HG02870 (cell line): ENCODE results near the gene NFATC1.
"Not testable (repeated sequence)": the region's sequence is repeated elsewhere in the genome, so short reads cannot be mapped to it uniquely, and the experiment has no call there.

Source experiments
- ATAC-seq: cut with Tn5 transposase; IDR thresholded peaks from one replicate; pipeline ENCODE4 v1.9.1; 2021; ENCODE audit warnings: mild to moderate bottlenecking, moderate library complexity; ENCODE audit not compliant: unreplicated experiment

The NFATC1 gene

DNA sequence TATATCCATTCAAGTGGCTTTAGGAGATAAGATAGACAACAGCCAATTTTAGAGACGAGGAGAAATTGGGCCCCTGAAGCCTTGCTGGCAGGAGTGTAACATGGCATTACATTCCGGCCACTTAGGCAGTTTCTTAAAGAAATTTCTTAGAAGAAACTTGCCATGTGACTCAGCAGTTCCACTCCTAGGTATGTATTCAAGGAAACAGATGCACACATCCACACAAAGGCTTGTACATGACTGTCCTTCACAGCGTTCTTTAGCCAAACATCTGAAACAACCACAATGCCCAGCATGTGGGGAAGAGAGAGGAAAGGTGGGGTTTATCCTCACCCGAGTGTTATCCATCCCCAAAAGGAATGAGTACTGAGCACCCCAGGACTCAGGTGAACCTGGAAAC lies 107.1 kb downstream of the NFATC1 start:
- ATAC-seq: no peak

DNA sequence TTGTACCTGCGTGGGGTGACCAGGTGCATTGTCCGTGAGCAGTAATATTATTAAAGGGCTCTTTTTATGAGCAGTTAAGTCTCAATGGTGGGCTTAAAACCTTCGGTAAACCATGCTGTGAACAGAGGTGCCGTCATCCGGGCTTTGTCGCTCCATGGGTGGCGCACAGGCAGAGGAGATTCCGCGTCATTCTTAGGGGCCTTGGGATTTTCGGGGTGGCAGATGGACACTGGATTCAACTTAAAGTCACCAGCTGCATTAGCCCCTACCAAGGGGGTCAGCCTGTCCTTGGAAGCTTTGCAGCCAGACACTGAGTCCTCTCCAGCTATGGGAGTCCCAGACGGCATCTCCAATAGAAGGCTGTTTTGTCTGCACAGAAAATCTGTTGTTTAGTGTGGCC lies 107.7 kb downstream of the NFATC1 start:
- ATAC-seq: no peak

DNA sequence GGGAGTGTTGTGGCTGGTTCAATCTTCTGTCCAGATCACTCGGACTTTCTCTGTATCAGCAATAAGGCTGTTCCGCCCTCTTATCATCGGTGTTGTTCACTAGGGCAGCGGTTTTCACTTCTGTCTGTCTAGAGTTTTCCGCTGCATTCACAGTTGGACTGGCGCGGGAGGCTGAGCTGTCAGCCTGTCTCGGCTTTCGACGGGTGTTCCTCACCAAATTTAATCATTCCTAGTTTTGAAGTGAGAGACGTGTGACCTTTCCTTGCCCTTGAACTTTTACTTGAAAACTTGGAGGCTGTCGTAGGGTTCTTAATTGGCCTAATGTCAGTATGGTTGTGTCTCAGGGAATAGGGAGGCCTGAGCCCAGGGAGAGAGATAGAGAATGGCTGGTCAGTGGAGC lies 108.3 kb downstream of the NFATC1 start:
- ATAC-seq: no peak

DNA sequence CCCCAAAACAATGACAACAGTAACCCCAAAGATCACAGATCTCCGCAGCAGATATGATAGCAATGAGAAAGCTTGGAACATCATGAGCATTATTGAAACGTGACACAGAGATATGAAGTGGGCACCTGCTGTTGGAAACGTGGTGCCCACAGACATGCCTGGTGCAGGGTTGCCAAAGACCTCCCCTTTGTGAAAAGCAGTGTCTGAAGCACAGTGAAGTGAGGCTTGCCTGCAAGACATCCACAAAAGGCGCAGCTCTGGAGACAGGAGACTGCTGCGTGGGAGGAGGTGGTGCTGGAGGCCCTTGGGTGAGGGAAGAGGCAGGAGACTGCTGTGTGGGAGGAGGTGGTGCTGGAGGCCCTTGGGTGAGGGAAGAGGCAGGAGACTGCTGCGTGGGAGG lies 108.8 kb downstream of the NFATC1 start:
- not testable (repeated sequence) for ATAC-seq

DNA sequence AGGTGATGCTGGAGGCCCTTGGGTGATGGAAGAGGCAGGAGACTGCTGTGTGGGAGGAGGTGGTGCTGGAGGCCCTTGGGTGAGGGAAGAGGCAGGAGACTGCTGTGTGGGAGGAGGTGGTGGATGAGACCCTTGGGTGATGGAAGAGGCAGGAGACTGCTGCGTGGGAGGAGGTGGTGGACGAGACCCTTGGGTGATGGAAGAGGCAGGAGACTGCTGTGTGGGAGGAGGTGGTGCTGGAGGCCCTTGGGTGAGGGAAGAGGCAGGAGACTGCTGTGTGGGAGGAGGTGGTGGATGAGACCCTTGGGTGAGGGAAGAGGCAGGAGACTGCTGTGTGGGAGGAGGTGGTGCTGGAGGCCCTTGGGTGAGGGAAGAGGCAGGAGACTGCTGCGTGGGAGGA lies 109.7 kb downstream of the NFATC1 start:
- not testable (repeated sequence) for ATAC-seq

DNA sequence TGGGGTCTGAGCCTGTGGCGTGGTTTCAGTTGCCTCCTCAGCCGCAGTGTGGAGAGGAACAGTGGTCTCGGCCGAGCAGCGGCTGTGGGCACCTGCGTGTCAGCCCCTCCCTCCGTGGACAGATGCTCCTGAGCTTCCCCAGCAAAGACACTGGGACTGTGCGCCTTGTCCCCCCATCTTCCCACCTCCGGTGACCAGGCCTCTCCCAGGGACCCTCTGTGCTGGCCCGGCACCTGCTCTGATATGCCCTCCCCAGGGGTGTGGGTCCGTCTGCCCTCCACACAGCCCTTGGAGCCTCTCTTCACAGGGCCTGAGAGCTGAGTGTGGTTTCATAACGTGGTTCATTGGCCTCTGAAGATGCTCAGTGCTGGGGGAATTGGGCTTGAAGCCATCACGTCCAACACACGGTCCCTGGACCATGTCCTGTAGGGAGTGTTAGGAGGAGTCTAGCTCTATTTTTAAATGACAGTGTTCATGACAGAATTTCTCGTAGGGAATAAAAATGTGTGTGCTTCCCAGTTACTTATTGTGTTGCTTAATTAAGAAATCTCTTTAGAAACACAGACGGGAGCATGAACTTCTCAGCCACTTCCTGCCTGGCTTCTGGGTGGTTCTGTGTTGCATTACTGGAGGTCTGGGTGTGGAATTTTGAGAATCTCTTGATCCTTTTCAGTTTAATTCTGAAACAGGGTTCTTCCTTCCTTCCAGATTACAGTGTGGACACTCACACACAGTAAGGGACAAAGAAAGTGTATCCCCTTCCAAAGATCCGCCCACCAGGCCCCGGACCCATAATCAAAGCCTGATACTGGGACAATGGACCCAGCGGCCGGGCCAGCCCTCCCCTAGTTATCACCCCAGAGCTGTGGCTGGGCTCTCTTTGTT lies 110.7 kb downstream of the NFATC1 start:
- ATAC-seq: no peak

DNA sequence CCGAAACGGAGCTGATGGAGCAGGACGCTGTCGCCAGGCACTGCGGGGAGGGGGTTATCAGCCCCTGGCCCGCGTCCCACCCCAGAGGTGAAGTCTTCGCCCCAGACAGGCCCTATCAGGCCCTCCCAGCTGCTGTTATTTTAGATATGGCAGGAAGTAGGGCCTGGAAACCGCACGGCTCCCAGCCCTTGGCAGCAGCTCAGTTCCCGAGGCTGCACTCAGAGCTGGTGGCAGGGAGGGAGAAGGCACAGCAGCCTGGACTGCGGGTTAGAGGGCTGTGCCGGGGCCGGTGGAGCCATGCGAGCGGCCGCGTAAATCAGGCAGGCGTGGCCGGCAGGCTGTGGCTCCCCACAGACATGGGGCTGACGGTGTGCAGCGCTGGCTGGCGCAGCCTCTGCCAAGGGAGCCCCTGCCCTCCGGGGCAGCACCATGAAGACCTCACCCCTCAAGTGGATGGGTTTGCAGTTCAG lies 111.4 kb downstream of the NFATC1 start:
- no peak for ATAC-seq

DNA sequence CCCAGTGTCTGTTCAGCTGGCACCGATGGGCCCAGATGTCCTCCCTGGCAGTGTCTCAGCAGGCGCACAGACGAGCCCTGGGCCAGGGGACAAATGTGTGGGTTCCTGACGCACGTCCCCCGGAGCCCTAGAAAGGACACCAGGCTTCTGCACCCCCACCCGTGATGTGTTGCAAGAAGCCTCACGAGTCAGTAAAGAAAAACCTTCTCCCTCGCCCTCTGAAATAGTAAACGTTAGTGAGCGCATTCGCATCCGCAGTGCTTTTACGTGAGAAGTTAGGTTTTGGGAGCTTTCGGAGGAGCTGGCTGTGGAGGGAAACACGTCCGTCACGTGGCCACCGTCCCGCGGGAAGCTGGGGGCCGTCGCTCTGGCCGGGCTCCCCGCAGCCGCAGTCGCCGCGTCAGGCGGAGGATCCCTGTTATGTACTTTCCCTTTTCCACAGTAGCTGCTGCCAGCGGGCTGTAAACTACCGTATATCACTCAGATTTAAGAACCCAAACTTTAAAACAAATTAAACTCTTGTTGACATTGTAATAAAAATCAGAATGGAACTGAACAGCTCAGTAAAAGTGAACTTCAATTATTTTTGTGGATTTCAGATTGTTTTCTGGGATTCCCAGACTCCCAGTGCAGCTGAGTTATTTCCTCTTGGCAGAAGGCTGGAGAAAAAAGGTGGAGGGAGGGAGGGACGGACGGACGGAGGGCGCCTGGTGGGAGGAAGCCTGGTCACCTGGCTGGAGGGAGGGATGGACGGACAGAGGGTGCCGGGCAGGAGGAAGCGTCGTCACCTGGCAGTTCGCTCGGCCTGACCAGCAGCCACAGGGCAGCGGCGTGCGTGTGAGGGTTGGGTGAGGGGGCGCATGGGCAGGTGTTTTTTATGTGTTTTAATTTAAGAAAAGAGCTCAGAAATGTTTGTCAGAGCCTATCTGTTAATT lies 112.1 kb downstream of the NFATC1 start:
- no peak for ATAC-seq

DNA sequence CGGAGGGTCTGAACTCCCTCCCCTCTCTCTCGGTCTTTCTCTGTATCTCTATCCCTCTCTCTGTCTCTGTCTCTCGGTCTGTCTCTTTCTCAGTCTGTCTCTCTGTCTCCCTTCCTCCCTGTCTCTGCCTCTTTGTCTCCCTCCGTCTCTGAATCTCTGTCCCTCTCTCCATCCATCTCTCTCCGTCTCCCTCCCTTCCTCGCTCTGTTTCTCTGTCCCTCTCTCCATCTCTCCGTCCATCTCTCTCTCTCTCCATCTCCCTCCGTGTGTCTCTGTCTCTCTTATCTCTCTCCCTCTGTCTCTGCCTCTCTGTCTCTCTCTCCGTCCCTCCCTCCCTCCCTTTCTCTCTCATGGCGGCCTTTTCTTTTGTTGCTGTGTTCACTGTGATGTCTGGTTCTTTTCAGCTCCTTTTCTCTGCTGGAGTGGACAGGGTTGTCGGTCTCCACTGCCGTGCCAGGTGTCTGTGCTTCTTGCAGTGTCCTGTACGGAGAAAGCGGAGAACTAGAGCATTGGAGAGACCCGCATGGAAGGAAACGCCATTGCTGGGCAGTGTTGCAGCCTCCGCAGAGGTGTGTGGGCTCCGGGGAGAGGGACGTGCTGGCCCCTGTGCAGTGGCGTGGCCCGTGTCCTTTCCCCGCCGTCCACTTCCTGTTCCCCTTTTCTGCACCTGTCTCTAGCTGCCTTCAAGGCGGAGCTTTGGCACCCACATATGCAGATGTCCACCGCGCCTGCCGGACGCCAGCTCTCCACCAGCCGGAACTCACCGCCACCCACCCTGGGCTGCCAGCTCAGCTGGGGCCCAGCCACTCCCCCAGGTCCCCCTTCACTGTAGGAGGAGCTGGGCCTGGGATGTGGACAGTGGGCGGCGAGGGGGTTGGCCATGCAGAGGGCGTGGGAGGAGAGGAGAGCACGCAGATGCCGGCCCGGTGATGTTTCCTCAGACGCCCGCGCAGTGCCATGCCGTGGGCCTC lies 113.1 kb downstream of the NFATC1 start:
- ATAC-seq: peak; percentile 48

DNA sequence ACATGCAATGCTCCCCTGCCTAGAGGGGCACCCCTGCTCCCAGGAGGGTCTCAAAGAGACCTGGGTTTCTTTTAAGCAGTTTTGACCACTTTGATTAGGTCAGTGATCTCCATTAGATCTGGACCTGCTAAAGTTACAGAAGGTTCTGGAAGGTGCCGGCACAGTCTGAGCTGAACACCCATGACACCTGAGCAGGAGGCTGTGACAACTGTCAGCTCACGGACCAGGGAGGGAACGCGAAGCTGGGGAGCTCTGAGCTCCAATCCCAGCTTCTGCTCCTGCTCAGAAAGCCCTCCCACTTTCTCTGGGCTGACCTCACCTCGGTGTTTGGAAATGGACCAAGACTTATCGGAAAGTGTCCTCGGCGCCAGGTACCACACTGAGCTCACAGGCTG lies 113.8 kb downstream of the NFATC1 start:
- ATAC-seq: no peak

DNA sequence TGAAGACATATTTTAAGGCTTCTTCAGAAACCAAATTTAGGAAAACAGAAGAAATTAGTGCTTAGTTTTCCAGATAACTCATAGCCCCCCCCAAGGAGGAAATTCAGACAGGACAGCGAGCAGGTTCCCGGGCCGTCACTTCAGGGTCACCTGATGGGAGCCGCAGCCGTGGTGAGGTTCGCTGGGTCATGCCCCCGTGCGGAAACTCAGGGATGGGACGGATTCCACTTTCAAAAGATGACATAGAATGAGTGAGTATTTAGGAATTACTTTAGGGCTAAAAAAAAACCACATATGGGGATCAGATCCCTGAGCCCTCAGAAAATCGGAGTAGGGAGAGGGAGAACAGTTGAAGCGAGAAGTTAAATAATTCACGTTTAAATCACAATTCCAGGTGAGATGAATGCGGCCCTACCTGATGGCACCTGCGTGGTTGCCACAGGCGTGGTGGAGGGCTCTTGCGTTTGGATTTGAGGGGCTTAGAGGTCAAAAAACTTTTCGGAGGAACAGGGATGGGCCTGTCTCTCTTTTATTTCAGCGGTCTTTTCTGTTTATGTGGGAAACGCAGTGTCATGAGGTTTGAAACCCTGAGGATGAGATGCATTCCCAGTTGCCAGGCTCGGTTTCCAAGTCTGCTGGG lies 114.4 kb downstream of the NFATC1 start:
- no peak for ATAC-seq

DNA sequence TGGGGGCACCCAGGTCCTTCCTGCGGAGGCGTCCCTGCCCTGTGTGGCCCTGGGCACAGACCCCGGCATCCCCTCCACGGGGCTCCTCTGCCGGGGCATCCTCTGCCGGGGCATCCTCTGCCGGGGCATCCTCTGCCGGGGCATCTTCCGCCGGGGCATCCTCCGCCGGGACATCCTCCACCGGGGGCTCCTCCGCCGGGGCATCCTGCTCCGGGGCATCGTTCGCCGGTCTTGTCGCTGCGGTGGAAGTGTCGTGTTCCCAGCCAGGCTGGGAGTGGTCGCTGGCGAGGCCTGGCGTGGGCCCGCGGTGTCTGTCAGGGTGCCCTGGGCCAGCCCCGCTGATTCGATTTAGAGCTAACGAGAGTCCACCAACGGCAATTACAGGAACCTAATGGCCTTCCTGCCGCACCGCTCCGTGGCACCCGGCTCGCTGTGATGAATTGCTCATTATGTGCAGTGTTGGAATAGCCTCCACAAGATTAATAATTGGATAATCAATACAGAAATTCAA lies 115.1 kb downstream of the NFATC1 start:
- no peak for ATAC-seq

DNA sequence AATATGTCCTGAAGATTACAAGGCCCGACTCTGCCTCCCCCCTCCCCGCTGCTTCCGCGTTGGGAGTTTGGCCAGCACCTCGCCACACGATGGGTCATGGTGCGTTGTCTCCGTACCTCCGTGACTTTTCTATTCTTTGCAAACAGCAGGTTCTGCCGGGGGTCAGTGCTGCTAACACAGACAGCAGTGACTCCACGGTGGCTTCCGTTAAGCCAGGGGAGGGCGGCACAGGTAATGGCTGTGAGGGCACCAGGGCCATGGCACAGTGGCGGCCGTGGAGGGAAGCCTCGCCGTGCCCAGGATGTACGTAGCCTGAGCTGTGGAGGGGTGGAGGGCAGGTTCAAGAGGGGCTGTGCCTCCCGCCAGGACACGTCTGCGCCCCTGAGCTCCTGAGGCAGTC lies 115.5 kb downstream of the NFATC1 start:
- no peak for ATAC-seq

DNA sequence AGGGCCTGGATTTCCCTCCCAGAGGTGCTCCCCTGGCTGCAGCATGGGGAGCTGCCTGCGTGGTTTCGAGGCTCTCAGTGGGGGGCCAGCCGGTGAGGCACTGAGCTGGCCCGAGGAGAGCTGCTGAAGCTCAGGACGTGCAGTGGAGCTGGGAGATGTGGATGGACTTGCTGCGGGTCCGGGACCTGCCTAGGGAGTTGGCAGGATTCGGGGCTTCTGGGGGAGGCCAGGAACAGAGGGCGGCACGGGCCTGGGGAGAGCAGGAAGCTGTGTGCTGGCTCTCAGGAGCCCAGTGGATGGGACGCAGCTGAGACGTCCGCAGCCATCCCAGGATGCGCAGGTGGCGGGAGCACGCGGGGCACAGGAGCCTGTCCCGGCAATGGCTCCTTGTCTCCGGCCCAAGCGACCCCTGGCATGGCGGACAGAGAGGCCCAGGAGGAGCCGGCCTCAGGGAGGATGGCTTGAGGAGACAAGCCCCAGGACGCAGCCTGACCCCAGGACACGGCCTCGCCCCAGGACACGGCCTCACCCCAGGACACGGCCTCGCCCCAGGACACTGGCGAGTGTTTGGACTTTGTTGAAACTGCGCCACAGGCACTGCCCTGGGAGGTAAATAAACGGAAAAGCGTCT lies 116.1 kb downstream of the NFATC1 start:
- ATAC-seq: no peak

DNA sequence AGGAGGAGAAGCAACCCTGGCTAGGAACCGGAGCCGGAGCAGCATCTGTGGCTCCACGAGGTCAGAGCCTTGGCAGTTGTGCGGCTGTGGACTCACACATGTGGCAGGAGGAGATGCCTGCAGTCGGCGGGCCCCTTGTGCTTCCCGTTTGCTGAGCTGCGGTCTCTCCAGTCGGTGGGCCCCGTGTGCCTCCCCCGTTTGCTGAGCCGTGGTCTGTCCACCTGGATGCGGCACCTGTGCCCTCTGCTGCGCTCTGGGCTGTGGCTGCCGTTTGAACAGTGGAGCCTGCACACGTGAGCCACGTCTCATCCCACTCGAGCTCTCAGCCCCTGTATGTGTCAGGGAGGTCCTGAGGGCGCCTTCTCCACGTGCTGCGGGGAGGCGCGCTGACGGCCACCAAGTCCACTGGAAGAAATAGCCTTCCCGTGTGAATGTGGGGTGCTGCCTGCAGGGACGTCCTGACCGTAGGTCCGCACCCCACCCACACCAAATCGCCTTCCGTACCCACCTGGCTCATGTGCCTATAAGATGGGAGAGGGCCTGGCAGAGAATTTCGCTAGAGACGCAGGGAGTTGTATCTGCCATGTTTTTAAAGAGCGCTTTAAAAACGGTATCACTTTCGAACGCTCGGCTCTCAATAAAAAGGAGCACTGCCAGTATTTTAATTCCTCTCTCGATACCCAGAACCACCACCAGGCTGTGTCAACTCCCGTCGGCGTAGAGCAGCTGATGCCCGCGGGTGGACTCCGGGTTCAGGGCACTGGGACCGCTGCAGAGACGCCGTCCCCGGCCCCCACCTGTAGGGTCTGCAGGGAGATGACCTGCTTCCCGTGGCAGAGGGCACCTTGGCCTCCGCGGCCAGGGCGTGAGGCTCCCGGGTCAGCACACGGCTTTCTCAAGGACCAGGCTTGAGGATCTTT lies 117.0 kb downstream of the NFATC1 start:
- no peak for ATAC-seq

DNA sequence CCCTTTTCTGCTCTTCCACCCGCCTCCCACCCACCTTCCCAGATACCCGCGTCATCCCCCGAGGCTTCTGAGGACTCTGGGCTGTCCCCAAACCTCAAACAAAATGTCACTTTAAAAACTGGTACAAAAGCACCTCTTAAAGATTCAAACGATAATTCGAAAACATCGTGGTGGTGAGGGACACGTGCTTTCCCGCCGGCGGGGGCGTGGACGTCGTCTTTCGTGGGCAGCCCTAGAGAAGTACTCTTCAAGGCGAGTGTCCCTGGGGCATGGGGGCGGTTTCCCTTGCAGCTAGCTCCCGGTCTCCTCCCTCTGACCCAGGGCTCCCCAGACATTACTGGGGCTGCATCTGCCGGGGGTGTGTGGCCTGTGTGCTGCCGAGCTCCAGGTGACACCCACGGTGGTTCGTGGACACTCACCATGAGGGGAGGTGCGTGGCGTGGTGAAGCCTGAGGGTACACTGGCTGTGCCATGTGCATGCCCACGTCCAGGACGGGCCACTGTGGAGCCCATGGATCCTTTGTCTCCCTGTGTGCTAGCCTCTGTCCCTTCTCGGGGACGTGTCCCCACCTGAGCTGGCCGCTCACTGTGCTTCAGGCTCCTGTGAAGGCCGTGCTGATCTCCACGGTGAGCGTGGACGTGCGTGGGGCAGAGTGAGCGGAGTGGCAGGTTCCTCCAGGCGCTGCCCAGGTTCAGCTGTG lies 117.8 kb downstream of the NFATC1 start:
- no peak for ATAC-seq

DNA sequence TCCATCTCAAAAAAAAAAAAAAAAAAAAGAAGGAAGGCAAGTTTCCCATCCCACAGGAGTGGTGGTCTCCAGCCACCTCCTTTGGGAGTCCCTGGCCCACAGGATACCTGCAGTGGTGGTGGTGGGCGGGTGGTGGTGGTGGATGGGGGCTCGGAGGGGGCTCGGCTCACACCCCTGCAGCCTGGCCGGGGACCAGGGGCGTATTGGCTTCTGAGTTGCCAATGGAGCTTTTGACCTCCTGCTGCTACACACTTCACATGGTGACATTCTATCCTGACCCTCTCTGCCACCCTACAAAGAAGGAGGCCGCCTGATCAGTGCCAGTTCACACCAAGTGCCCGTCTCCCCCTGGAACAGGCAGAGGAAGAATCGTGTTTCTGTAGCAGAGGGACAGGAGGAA lies 119.6 kb downstream of the NFATC1 start:
- ATAC-seq: no peak

DNA sequence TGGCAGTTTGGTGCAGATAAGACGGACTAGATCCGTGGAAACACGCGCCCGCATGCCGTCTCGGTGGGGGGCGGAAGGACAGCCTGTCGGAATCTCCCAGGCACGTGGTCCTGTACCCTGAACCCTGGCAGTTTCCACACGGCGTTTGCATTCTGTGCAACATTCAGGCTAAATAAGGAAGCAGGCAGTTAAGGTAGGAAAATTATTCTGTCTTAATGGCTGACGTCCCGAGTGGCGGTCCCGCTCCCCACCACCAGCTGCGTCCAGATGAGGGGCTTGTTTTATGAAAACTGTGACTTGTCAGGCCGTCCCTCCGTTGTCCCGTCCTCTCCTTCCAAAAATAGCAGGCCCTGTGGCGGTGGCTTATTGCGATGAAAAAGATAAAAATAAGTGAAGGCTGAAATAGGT lies 120.2 kb downstream of the NFATC1 start:
- ATAC-seq: no peak
